Suprapubic skin (tissue), 3 donors: ENCODE results near the gene LYG2.

Experiments used
- EP300 ChIP-seq: sonication (generic); formaldehyde crosslinking; IDR thresholded peaks from one replicate; pipeline ENCODE4 v1.6.1; 2017; ENCODE audit warnings: antibody characterized with exemption
- TF ChIP-seq, protein P1 (sequence below), 2 donors: fragments of 200-600 bp in 1 of 2; fragments of 450-650 bp in 1 of 2; sonication (generic) in 1 of 2; IDR thresholded peaks; one replicate each; pipeline ENCODE4 v1.5.1; 2016 to 2019; ENCODE audit warnings: antibody characterized with exemption in 2 of 2, mild to moderate bottlenecking in 1 of 2, moderate library complexity in 1 of 2

DNA sequence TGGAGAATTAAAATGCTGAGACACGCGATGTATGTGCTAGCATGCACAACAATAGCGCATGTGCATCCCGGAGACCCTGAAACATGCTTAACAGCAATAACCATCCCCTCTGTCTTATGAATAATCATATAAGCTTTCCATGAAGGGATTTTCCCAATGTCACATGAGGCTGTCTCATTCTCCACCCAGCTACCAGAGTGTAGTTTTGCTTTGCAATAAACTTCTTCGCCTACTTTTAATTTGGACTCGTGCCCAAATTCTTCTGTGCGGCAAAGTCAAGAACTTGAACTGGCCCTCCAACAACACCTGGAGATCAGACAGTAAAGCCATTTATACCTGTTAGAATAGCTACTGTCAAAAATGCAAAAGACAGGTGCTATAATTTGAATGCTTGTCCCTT lies 30.1 kb upstream of the LYG2 start:
- TF ChIP-seq, protein P1, sequence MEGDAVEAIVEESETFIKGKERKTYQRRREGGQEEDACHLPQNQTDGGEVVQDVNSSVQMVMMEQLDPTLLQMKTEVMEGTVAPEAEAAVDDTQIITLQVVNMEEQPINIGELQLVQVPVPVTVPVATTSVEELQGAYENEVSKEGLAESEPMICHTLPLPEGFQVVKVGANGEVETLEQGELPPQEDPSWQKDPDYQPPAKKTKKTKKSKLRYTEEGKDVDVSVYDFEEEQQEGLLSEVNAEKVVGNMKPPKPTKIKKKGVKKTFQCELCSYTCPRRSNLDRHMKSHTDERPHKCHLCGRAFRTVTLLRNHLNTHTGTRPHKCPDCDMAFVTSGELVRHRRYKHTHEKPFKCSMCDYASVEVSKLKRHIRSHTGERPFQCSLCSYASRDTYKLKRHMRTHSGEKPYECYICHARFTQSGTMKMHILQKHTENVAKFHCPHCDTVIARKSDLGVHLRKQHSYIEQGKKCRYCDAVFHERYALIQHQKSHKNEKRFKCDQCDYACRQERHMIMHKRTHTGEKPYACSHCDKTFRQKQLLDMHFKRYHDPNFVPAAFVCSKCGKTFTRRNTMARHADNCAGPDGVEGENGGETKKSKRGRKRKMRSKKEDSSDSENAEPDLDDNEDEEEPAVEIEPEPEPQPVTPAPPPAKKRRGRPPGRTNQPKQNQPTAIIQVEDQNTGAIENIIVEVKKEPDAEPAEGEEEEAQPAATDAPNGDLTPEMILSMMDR (IDR thresholded peaks at IDR 0.05), result no peak
- TF ChIP-seq EP300, result no peak
